ENCODE results near the gene RND1. TPM values are rescaled to one million over a fixed set of nuclear protein-coding genes. Genes with fewer than 3 reads are reported as not detected.
"Not testable (repeated sequence)": the region's sequence is repeated elsewhere in the genome, so short reads cannot be mapped to it uniquely, and the experiment has no call there.

Gene RND1
- total RNA-seq, 1 donor, result 0.36 TPM

GRCh38 chr12:48880647-48881046, 15.0 kb upstream of the RND1 start:
- Histone ChIP-seq H2AFZ (ENCODE audit: low read length) (no peak overlapping the region), H3K4me2 (ENCODE audit: insufficient read depth, low read length) (no peak overlapping the region), H3K9me3 (ENCODE audit: low read depth, low read length) (no peaks in the 10 kb centered on the region), H3K27me3 (ENCODE audit: insufficient read depth, low read length) (peaks cover 21% of the 10 kb centered on the region), H4K20me1 (ENCODE audit: insufficient read depth, low read length) (no peaks in the 10 kb centered on the region), H3K4me3 (ENCODE audit: insufficient read depth, low read length) (no peak overlapping the region), H3K27ac (ENCODE audit: low read depth, low read length) (no peak overlapping the region), H3K36me3 (ENCODE audit: insufficient read depth, low read length) (no peaks in the 10 kb centered on the region), H3K4me1 (ENCODE audit: insufficient read depth, low read length) (peaks cover 15% of the 10 kb centered on the region), H3K79me2 (ENCODE audit: insufficient read depth, low read length) (no peaks in the 10 kb centered on the region)
- TF ChIP-seq, protein P1, sequence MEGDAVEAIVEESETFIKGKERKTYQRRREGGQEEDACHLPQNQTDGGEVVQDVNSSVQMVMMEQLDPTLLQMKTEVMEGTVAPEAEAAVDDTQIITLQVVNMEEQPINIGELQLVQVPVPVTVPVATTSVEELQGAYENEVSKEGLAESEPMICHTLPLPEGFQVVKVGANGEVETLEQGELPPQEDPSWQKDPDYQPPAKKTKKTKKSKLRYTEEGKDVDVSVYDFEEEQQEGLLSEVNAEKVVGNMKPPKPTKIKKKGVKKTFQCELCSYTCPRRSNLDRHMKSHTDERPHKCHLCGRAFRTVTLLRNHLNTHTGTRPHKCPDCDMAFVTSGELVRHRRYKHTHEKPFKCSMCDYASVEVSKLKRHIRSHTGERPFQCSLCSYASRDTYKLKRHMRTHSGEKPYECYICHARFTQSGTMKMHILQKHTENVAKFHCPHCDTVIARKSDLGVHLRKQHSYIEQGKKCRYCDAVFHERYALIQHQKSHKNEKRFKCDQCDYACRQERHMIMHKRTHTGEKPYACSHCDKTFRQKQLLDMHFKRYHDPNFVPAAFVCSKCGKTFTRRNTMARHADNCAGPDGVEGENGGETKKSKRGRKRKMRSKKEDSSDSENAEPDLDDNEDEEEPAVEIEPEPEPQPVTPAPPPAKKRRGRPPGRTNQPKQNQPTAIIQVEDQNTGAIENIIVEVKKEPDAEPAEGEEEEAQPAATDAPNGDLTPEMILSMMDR (IDR thresholded peaks at IDR 0.05; ENCODE audit: extremely low read depth, low read depth, low read length), result no peak
- DNase-seq (ENCODE audit: insufficient read length, low spot score, missing footprints), result no peak

GRCh38 chr12:48878548-48878947, 12.9 kb upstream of the RND1 start:
- TF ChIP-seq, protein P1 (IDR thresholded peaks at IDR 0.05; ENCODE audit: extremely low read depth, low read depth, low read length), result no peak
- no peak overlapping the region for H3K27ac ChIP-seq (ENCODE audit: low read depth, low read length)
- no peaks in the 10 kb centered on the region for H3K36me3 ChIP-seq (ENCODE audit: insufficient read depth, low read length)
- H4K20me1 ChIP-seq (ENCODE audit: insufficient read depth, low read length), result no peaks in the 10 kb centered on the region
- H3K4me2 ChIP-seq (ENCODE audit: insufficient read depth, low read length), result no peak overlapping the region
- peaks cover 15% of the 10 kb centered on the region for H3K4me1 ChIP-seq (ENCODE audit: insufficient read depth, low read length)
- H3K4me3 ChIP-seq (ENCODE audit: insufficient read depth, low read length), result no peak overlapping the region
- H3K27me3 ChIP-seq (ENCODE audit: insufficient read depth, low read length), result peaks cover 15% of the 10 kb centered on the region
- H3K79me2 ChIP-seq (ENCODE audit: insufficient read depth, low read length), result no peaks in the 10 kb centered on the region
- no peak for DNase-seq (ENCODE audit: insufficient read length, low spot score, missing footprints)
- no peaks in the 10 kb centered on the region for H3K9me3 ChIP-seq (ENCODE audit: low read depth, low read length)
- H2AFZ ChIP-seq (ENCODE audit: low read length), result no peak overlapping the region

DNA sequence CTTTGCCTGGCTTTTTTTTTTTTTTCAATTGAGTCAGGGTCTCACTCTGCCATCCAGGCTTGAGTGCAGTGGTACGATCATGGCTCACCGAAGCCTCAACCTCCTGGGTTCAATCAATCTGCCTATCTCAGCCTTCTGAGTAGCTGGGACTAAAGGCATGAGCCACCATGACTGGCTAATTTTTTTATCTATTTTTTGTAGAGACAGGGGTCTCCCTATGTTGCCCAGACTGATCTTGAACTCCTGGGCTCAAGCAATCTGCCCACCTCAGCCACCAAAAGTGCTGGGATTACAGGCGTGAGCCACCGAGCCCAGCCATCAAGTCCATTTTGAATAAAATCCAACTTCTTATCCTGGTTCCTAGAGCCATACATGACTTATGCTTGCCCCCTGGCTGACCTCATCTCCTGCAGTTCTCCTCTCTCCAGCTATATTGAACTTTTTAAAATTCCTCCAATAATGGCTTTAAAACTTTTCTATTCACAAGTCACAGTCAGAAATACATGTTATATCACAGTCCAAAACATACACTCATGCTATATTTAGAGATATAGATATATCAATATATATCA, 10.4 kb upstream of the RND1 start:
- Histone ChIP-seq H3K9me3 (ENCODE audit: low read depth, low read length) (no peaks in the 10 kb centered on the region), H3K79me2 (ENCODE audit: insufficient read depth, low read length) (no peaks in the 10 kb centered on the region), H3K27me3 (ENCODE audit: insufficient read depth, low read length) (peaks cover 12% of the 10 kb centered on the region), H3K4me1 (ENCODE audit: insufficient read depth, low read length) (peaks cover 3% of the 10 kb centered on the region), H4K20me1 (ENCODE audit: insufficient read depth, low read length) (no peaks in the 10 kb centered on the region), H3K4me2 (ENCODE audit: insufficient read depth, low read length) (no peak overlapping the region), H3K4me3 (ENCODE audit: insufficient read depth, low read length) (no peak overlapping the region), H3K36me3 (ENCODE audit: insufficient read depth, low read length) (no peaks in the 10 kb centered on the region), H3K27ac (ENCODE audit: low read depth, low read length) (no peak overlapping the region), H2AFZ (ENCODE audit: low read length) (no peak overlapping the region)
- DNase-seq (ENCODE audit: insufficient read length, low spot score, missing footprints), result no peak
- TF ChIP-seq, protein P1 (IDR thresholded peaks at IDR 0.05; ENCODE audit: extremely low read depth, low read depth, low read length), result no peak

DNA sequence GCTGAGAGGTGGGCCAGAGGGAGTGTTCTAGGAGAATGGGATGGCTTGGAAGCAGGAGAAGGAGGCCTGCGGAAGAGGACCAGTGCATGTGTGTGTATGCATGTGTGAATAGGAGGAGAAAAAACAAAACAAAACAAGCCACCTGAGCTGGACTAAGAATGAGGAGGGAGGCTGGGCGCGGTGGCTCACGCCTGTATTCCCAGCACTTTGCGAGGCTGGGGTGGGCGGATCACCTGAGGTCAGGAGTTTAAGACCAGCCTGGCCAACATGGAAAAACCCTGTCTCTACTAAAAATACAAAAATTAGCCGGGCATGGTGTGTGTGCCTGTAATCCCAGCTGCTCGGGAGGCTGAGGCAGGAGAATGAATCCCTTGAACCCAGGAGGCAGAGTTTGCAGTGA, 7.9 kb upstream of the RND1 start:
- H3K27ac ChIP-seq (ENCODE audit: low read depth, low read length); H3K4me3 ChIP-seq (ENCODE audit: insufficient read depth, low read length); H4K20me1 ChIP-seq (ENCODE audit: insufficient read depth, low read length); H3K9me3 ChIP-seq (ENCODE audit: low read depth, low read length); H3K4me2 ChIP-seq (ENCODE audit: insufficient read depth, low read length); H3K27me3 ChIP-seq (ENCODE audit: insufficient read depth, low read length); H3K36me3 ChIP-seq (ENCODE audit: insufficient read depth, low read length); DNase-seq (ENCODE audit: insufficient read length, low spot score, missing footprints); H3K4me1 ChIP-seq (ENCODE audit: insufficient read depth, low read length); H2AFZ ChIP-seq (ENCODE audit: low read length); H3K79me2 ChIP-seq (ENCODE audit: insufficient read depth, low read length): not testable (repeated sequence)

Data from osteoblast (primary cell).